T47D (cell line): ENCODE data around the gene AKR1B15.
"Not testable (repeated sequence)": the region's sequence is repeated elsewhere in the genome, so short reads cannot be mapped to it uniquely, and the experiment has no call there.

Experiments
- DNase-seq, 2 experiments: peaks; one replicate each; pipeline versions ENCODE4 v3.0.0 to v3.0.0-alpha.2; 2011 to 2012; ENCODE audit warnings: low read depth in 1 of 2, low spot score in 1 of 2
- JUND ChIP-seq: IDR thresholded peaks from 2 replicates; pipeline ENCODE4 v1.6.1; 2012; ENCODE audit warnings: low read depth
- in situ Hi-C: cut with HindIII; loops from 2 replicates; pipeline ENCODE4 v1.10.0; 2016; ENCODE audit warnings: low sequenced_read_pairs, low pct_unique_long_range_greater_than_20kb

Gene AKR1B15

DNA sequence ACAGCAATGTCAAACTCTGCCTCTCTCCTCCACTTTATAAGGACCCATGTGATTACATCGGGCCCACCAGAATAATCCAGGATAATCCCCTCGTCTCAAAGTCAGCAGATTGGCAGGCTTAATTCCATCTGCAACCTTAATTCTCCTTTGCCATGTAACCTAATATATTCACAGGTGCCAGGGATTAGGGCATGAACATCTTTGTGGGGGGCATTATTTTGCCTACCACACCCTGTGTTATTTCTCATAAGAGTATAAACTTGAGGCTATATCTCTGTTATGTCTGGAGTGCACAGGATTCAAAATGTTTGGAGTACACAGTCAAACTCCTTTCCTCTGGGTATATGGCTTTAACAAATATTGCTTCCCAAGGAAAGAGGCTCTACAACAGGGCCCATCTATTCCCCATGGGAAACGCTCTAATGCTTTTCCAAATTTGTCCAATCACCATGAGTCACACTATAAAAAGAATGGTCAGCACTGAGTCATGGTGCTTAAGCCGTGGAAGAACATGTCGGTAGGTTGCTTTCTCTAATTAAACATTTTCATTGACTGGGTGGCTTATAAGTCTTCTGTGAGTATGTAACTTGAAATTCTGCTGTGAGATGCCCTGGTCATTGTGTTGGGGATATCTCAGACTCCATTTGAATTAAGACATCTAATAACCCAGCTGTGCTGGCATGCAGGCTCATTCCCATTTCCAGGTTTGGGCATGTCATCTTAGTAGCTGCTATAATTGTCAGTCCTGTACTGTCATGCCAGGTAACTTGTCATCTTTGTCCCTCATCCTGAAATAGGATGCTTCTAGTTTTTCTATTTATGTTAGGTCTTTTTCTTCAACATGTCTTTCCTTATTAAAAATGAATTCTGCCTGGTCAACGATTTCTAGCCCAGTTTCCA, 33.1 kb upstream of the AKR1B15 start:
- in situ Hi-C loops = no loop called here
- DNase-seq = no peak
- TF ChIP-seq JUND = no peak

DNA sequence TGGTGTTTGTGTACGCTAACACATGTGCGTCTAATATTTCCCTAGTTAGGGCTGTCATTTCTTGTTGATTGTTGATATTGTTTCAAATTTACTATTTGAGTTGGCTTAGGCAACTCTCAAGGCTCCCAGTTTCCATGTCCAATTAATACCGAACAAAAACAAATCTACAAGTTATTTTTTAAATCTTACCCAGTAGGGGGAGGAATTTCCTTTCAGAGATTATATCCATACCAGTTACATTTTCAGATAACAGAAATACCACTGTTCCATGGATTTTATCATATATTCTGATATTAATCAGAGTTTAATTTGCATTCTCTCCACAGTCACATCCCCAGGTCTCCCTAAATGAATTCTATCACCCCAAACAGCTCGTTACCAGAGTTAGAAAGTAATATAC, 28.8 kb upstream of the AKR1B15 start:
- in situ Hi-C loops = no loop called here
- TF ChIP-seq JUND = no peak

DNA sequence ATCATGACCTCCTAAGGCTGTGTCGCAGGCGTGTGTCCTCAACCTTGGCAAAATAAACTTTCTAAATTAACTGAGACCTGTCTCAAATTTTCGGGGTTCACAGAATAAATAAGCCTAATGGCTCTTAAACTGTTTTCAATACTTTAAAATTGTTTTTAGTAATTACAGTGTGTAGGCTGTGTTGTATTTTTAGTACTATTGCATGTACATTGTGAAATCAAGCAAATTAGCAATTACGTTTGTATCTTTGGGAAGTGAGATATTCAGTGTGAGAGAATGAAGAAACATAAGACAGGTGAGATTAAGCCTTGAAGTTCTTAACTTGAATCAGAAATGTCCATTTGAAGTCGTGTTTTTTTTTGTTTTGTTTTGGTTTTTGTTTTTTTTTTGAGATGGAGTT, 26.3 kb upstream of the AKR1B15 start:
- DNase-seq = no peak
- no peak for TF ChIP-seq JUND
- in situ Hi-C loops = no loop called here

More for the DNA sequence above, 28.8 kb upstream of the AKR1B15 start:
- DNase-seq = no peak

- DNase-seq, in situ Hi-C loops: not testable (repeated sequence)
These were observed 23.5 kb upstream of the AKR1B15 start for GRCh38 chr7:134525449-134525848.

GRCh38 chr7:134526552-134527248, 22.2 kb upstream of the AKR1B15 start:
- in situ Hi-C loops, DNase-seq: not testable (repeated sequence)

DNA sequence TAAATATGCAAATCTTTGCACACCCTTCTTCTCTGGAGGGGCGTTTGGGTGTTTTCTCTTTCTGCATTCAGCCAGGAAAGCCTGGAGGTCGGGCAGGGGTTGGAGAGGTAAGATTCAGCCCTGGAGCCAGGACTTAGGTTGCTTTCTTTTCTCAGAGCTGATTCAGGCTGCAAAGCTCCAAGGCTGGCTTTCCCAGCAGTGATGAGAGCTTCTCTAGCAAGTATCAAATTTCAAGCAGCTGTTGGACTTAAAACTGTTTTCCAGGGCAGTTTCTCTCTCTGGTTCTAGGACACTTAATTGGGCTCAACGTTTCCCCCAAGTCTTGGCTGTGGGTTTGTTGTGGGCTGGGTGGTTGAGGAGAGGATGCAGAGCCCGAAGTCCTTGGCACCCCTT, 20.9 kb upstream of the AKR1B15 start:
- in situ Hi-C loops = no loop called here
- DNase-seq = no peak
- no peak for TF ChIP-seq JUND

DNA sequence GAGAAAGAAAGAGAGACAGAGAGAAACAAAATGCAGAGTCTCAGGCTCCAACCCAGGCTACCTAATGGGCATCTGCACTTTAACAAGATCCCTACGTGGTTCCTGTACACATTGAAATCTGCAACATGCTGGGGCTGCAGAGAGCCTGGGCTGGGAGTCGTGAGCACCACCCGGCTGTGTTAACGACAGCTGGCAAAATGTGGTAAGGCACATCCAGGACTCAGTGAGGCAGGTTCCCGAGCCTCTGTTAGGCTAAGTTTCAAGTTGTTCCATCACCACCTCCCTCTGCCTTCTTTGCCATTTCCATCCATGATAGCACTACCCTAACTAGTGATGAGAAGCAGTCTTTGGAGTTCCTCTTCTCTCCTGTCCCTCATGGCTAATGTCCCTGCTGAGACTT, 20.2 kb upstream of the AKR1B15 start:
- in situ Hi-C loops = no loop called here
- DNase-seq = no peak
- no peak for TF ChIP-seq JUND

DNA sequence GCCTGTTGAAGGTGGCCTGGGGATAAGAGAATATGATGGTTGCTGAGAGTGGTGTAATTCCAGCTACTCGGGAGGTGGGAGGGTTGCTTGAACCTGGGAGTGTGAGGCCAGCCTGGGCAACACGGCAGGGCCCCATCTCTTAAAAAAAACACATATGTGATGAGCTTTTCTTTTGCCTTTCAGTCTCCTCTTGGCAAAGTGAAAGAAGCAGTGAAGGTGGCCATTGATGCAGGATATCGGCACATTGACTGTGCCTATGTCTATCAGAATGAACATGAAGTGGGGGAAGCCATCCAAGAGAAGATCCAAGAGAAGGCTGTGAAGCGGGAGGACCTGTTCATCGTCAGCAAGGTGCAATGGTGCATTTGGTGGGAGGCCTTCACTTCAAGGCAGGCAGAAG, 18.4 kb upstream of the AKR1B15 start:
- in situ Hi-C loops = no loop called here
- TF ChIP-seq JUND = no peak
- no peak for DNase-seq

DNA sequence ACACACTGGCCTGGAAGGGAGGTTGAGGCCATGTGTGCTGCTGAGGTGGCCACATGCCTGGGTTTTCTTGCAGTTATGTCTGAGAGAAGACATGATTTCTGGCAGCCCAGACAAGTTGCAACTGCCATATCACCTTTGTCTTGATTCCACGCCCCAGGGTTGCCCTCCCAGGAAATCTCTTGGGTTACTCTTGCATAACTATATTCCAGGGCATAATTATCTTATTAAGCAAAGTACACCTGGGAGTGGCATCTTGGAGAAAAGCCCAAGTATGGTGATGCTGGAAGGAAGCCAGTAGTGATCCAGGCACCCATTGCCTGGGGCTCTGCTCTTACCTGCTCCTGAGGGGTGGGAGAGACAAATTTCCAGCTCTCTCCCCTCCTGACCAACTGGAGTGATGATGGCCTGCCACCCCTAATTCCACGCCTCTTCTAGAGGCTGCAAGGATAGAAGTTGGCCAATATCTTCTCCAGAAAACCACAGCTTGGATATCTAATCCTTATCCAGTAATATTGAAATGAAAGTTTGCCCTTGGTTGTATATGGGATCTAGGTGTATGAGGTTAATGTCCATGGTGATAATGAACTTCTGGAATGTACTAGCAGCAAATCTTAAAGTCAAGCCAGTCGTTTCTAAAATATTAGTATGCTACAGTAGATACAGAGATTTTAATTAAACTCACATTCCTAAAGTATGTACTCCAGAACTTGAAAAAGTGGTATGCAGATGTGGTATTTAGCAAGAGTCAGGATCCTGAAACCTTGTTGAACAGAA, 16.5 kb upstream of the AKR1B15 start:
- in situ Hi-C loops = no loop called here
- no peak for TF ChIP-seq JUND
- no peak for DNase-seq

DNA sequence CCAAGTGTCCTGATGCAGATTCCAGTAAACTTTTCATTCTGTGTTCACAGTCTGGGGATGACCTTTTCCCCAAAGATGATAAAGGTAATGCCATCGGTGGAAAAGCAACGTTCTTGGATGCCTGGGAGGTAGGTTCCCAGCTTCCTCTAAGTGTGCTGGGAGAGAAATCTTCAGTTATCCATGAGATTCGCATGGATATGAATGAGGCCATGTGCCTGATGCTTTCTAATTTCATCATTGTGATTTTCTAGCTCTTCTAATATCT, 16.0 kb upstream of the AKR1B15 start:
- in situ Hi-C loops = no loop called here
- TF ChIP-seq JUND = no peak
- no peak for DNase-seq

GRCh38 chr7:134533288-134533771, 15.6 kb upstream of the AKR1B15 start:
- no peak for DNase-seq
- in situ Hi-C loops = no loop called here
- TF ChIP-seq JUND = no peak

GRCh38 chr7:134534633-134535032, 14.3 kb upstream of the AKR1B15 start:
- DNase-seq = no peak
- in situ Hi-C loops = no loop called here
- no peak for TF ChIP-seq JUND
